Right lobe of liver (tissue), 4 donors: Measurements from ENCODE around the gene TAF11L13.
"Not testable (repeated sequence)": the region's sequence is repeated elsewhere in the genome, so short reads cannot be mapped to it uniquely, and the experiment has no call there.

Experiments
- CTCF ChIP-seq, 4 donors: fragments of 200-600 bp in 3 of 4; fragments of 450-650 bp in 1 of 4; IDR thresholded peaks; one replicate each; pipeline versions ENCODE4 v1.5.1 to v1.8.0; 2016 to 2022; ENCODE audit warnings: antibody characterized with exemption in 4 of 4, mild to moderate bottlenecking in 2 of 4
- POLR2A ChIP-seq: fragments of 450-650 bp; IDR thresholded peaks from one replicate; pipeline ENCODE4 v1.6.1; 2017; ENCODE audit warnings: antibody characterized with exemption, mild to moderate bottlenecking
- donor health status: DM: no; HTN: no; CAD: no.
- donor health status: DM: no; HTN: no; CAD: no.
- donor health status: DM: no; HTN: yes; CAD: no.

- not testable (repeated sequence) for TF ChIP-seq CTCF (IDR thresholded peaks at IDR 0.05); POLR2A
Observed at GRCh38 chr5:17603880-17604279, 28.0 kb upstream of the TAF11L13 start, which contains the start of gene TAF11L11.
